ENCODE results near the gene MINDY4. TPM values are rescaled to one million over a fixed set of nuclear protein-coding genes. Genes with fewer than 3 reads are reported as not detected.

MINDY4 gene
- total and polyA plus RNA-seq, 2 of the 8 experiments (the other 6 are each of a cell fraction or from before 2014, with no cell fraction given), result 1.3 to 3.6 TPM

DNA sequence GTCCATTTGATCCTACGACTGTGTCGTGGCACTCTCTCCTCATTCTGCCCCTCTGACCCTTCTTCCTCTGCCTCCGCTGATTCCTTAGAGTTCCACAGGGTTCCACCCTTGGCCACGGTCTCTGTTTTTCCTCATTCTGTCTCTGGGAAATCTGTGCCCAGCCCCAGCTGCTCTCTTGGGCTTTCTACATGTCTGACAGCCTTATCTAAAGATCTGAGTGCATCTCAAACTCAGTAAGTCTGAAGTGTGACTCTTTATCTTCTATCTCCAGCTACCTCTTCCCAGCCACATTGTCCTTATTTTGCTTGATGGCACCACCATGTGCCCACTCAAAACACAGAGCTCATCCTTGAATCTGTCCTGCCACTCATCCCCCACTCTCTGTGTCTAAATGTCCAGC, 78.3 kb downstream of the MINDY4 start (continued):
- TF ChIP-seq SUZ12 (IDR thresholded peaks at IDR 0.05; ENCODE audit: low read length), result no peak

All from H1 (cell line).